RKO (cell line): ENCODE results near the gene GPRC5C.

Experiments used
- DNase-seq: peaks from one replicate; pipeline ENCODE4 v3.0.0-alpha.2; 2016; ENCODE audit warnings: low spot score

GPRC5C gene, protein sequence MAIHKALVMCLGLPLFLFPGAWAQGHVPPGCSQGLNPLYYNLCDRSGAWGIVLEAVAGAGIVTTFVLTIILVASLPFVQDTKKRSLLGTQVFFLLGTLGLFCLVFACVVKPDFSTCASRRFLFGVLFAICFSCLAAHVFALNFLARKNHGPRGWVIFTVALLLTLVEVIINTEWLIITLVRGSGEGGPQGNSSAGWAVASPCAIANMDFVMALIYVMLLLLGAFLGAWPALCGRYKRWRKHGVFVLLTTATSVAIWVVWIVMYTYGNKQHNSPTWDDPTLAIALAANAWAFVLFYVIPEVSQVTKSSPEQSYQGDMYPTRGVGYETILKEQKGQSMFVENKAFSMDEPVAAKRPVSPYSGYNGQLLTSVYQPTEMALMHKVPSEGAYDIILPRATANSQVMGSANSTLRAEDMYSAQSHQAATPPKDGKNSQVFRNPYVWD

DNA sequence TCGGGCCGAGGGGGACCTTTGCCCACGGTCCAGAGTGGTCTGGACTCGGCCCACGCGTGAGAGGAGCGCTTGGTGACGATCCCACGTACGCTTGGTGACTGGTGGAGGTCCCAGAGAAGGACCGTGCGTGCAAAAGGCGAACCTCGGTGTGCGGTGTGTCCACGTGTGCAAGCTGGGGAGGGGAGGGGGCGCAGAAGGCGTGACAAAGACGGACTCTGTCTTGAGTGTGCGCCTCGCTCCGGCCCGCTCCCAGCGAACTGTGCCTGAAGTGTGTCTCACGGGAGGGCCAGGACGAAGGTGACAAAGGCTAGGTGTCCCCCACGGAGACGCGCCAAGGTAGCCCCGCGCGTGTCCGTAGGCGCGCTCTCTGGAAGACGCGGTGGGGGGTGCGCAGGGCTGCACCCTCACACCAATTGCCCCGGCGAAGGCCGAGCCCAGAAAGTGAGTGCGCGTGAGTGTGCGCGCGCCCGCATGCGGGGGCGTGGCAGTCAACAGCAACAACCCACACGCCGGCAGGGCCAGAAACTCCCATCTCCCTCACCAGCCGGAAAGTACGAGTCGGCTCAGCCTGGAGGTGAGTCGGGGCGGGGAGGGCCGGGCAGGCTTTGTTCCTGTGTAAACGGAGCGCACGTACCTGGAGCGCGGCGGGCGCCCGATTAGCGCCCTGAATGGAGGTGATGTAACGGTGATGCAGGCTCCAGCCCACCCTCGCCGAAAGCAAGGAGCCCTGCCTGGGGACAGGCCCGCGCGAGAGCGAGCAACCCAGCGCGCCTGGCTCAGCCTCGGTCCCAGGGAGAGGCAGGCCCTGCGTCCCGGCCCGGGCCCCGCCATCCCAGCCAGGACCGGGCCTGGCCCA is at the start of gene GPRC5C:
GPRC5C (plus strand) TSS at position 521 of the 856 bp plus-strand sequence. CDS start 7,689 bp downstream, outside the sequence.
- peak; percentile 26 for DNase-seq

DNA sequence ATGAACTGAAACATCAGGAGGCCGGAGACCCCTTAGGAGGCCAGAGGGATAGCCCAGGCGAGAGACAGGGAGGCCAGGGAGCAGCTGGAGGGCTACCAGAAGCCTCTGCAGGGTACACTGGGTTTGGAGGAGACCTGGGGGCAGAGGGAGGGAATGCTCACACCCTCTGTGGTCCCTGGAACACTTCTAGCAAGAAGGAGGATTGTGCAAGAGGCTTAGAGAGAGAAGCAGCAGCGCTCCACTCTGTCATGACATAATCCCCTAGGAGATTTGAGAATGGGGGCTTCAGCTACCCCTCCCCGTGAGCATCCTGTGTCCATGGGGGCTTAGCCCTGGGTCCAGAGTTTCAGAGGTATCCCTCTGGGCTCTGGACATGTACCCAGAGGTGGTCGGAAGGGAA is 48.7 kb upstream of the GPRC5C start:
- DNase-seq = no peak

DNA sequence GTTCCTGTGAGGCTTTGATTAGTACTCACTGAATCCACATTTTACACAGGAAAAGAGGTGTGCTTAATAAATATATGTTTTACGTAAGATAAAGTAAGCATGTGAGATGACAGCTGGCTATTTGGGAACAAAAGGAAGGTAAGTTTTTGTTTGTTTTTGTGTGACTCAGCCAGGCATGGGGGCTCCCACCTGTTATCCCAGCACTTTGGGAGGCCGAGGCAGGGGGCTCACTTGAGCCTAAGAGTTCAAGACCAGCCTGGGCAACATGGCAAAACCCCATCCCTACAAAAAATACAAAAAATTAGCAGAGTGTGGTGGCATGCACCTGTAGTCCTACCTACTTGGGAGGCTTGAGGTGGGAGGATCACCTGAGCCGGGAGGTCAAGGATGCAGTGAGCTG is 46.7 kb upstream of the GPRC5C start:
- no peak for DNase-seq

DNA sequence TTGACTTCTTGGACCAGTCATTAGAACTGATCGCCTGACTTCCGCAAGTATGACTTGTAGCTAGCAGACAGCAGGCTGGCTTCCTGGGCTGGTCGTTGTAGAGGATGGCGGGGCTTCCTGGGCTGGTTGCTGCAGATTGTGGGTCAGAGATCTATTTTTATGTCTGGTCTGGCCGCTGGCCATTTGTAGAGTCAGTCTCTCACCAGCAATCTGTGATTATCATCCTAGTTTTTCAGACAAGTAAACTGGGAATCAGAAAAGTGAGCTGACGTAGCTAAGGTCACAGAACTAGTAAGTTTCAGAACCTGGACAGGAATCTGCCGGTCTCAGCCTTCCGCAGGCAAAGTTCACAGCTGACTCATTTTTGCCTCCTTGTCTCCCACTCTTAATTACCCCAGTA is 45.5 kb upstream of the GPRC5C start:
- DNase-seq = no peak

DNA sequence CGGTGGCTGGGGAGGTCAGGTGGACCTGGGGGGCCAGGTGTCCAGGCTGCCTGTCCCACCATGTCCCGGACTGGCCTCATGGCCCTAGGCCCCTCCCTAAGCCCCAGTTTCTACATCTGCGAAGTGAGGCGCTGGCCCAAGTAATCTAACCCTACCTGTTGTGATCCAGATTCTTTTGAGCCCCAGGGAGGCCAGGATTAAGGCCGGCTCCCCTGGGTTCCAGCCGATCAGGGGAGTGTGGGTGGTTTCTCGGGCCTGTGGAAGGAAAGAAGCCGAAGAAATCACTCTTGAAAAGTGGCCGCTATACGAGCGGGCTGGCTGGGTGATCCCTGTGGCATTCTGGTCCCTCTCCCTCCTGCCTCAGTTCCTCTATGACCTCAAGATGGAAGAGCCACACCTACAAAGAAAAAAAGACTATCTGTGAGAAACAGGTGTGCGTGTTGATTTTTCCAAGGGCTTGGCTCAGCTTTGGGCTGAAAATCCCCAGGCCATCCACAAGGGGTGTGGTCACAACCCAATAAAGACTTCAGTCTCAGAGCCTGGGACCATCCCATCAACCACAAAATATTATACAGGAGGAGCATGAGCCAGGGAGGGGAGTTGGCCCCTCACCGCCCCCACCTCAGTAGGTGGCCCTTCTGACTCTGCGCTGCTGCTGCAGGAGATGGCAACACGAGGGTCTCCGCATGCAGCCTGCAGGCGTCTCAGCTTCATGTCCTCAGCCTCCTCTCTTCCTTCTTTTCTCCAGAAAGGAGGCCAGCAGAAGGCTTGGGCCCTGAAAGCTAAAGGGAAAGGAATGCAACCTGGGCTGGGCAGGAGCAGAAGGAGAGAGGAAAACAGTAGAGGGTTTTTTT is 44.3 kb upstream of the GPRC5C start:
- no peak for DNase-seq

DNA sequence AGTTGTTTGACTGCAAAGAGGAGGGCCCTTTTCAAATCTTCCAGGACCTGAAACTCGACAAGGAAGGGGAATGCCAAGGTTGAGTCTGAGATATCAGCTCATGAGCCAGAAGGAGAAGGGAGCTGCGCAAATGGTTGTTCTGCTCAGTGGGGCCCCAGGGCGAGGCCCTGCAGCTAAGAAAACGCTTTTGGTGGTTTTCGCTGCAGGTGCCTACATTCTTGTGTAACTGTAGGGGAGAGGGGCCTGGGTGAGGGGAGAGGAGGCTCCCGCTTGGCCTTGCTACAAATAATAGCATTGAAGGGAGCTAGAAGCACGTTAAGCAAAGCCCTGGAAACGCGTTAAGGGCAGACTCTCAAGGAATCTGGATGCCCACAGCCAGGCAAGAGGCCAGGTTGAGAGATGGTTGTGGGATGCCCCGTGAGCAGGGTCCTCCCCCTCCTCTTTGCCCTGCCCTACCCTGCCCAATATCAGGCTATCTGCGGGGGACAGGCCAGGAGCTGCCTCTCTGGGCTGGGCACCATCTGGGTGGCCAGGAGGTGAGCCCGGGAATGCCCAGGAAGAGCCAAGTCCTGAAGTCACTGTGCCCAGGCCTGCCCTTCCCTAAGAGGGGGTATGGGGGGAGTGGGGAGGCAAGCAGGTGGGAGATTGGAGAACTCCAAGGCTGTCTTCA is 42.7 kb upstream of the GPRC5C start:
- DNase-seq = no peak

DNA sequence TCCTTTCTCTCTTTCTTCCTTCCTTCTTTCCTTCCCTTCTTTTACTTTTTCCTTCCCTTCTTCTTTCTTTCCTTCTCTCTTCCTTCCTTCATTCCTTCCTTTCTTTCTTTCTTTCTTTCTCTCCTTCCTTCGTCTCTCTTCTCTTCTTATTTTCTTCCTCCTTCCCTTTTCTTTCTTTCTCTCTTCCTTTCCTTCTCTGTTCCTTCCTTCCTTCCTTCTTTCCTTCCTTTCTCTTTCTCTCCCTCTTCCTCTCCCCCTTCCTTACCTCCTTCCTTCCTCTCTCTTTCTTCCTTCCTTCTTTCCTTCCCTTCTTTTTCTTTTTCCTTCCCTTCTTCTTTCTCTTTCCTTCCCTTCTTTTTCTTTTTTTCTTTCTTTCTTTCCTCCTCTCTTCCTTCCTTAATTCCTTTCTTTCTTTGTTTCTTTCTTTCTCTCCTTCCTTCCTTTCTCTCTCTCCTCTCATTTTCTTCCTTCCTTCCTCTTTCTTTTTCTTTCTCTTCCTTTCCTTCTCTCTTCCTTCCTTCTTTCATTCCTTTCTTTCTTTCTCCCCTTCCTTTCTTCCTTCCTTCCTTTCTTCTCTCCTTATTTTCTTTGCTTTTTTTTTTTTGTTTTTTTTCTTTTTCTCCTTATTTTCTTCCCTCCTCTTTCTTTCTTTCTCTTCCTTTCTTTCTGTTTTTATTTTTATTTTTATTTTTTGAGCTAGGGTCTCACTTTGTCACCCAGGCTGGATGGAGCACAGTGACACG is 41.8 kb upstream of the GPRC5C start:
- no peak for DNase-seq

DNA sequence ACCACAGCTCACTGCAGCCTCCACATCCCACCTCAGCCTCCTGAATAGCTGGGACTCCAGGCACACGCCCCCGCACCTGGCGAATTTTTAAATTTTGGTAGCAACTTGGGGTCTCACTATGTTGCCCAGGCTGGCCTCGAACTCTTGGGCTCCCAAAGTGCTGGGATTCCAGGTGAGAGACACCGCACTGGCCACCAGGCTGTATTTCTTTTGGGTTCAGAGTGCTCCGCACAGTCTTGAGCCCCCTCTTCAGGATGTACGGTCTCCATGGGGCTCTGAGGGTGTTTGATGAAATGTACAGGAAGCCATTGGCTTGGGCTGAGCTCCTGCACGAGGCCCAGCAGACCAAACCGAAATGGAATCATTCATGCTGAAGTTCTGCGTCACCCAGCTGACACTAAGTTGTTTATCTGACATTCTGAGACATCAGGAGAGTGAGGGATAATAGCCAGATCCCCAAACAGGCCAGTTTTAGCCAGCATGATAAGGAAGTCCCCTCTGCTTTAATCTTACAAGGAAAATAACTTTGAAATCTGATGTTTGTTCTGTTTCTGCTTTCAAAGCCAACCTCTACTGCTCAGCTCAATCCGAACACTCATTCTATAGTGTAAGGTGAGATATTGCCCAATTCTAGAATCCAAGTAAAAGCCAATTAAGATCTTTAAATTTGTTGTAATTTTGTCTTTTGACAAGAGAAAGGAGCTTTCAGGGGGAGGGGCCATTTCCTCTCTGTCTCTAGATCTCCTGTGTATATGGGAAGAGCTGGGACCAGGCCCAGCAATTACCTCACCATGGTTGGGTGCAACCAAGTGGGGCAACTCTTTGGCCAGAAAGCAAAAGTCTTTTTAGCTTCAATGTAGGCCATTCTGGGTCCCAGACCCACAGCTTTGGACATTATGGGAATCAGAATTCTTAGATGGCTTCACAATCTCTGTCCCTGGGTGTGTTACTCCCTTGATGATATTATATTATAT is 40.9 kb upstream of the GPRC5C start:
- no peak for DNase-seq

DNA sequence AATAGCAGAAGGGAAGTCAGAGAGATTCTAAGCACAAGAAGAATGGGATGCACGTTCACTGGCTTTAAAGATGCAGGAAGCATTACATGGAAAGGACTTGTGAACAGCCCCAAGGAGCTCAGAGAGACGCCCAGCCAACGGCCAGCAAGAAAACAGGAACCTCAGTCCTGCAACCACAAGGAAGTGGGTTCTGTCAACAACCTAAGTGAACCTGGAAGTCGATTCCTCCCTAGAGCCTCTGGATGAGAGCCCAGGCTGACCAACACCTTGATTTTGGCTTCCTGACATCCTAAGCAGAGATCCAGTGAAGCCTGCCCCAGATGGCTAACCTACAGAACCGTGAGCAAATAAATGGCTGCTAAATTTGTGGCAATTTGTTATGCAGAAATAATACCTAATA is 40.1 kb upstream of the GPRC5C start:
- DNase-seq = no peak

DNA sequence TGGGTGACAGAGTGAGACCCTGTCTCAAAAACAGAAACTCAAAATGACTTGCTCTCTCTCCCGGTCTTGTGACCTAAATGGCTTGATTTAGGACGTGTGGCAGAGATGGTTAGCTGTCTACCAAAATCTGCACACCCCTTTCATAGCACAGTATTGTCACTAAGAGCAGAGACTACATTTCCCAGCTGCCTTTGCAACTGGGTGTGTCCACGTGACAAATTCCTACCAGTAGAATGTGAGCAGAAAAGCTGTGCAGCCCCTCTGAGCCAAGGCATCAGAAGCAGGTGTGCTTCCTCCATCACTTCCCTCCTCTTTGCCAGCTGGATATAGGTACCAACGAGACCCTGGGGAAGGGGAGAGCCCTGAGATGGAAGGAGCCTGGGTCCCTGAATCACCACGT is 39.0 kb upstream of the GPRC5C start:
- DNase-seq = no peak

DNA sequence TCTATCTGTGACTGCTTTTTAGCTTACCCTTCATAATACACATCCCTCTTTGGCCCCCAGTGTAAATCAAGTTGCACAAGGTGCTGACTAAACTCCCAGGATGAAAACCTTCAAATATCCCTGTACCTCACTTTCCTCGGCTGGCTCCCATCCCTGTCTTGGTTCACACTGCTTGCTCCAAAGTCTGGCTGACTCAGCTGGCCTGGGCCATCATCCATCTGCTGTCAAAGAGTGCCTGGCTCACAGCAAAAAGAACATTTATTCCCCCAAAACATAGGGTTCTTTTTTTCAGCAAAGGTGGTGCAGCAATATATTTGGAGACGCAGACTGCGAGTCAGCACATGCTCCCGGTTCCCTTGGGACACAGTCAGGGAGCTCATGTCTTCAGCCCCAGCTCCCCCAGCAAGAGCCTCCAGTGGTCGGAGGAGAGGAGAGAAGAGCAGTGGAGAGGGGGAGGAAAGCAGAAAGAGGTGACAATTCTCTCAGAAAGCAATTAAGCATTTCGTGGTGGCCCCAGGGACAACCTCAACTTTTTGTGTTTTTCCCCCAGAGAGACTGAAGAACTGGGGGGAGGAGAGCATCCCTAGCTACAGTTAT is 38.4 kb upstream of the GPRC5C start:
- DNase-seq = no peak

DNA sequence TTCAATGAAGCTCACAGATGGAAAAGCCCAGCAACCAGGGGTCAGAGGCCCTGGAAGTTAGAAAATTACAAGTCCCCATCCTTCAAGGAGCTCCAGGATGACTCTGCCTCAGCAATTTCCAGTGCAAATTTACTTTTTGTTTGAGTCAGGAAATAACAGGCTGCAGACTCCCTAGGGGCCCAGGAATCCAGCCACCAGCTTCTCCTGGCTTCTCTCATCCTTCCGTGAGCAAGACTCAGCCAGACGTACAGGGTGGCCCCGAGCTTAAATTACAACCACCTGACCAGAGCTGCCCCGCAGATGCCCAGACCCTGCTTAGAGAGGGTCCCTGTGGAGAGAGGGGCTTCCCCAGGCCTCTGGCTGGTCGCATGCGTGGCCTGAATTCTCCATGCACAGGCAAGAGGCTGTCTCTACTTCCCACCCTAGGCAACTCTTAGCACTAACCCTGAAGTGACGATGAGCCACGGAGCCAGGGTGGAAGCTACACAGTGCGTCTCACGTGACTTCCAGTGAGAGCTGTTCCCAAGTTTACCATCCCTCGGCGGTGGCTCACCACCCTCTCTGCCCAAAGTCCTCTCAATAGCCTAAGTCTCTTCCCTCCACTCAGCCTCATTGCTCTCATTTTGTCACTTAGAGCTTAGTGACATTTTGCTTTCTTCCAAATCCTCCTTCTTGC is 37.5 kb upstream of the GPRC5C start:
- DNase-seq = no peak

DNA sequence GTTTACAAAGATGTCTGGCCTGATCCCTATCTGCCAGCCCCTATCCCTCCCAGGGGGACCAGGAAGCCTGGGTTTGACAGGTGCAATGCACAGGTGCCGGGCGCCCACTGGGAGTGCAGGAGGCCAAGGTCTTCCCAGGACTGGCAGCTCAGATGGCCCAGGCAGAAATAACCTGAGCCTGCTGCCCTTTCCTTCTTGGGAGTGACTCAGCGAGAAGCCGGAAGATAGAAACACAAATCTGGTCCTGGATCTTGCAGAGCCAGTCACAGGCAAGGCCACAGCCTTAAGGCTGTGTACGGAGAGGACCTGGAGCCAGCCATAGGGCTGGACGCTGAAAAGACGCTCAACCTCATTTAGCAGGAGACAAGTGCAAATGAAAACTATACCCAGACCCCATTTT is 36.9 kb upstream of the GPRC5C start:
- no peak for DNase-seq

DNA sequence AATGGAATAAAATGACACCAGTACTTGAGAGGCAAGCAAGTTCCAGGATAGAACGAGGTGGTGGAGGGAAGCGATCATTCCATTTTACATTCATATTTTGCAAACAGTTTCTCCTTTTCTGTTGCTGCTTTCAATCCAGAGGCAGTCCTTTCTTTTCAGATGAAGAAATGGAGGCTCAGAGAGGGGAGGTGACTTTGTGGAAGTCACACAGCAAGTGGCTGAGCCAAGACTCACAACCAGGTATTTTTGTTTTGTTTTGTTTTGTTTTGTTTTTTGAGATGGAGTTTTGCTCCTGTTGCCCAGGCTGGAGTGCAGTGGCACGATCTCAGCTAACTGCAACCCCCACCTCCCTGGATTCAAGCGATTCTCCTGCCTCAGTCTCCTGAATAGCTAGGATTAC is 35.3 kb upstream of the GPRC5C start:
- DNase-seq = no peak

DNA sequence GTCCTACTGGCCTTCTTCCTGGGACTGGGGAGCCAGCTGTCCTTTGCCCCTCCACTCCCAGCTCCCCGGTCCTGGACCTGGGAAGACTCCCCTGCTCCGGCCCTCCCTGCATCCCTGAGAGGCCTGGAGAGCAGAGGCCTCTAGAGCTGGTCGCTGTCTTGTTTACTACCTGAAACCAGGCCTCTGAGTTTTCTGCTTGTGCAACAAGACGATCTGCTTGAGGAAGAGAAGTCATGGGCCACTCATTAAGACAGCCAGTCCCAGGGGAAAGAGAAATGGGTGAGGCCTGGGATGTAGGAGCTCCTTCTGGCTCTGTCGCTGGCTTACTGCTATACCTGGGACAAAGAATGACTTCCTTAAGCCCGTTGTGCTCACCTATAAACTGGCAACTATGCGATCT is 29.8 kb upstream of the GPRC5C start:
- no peak for DNase-seq

DNA sequence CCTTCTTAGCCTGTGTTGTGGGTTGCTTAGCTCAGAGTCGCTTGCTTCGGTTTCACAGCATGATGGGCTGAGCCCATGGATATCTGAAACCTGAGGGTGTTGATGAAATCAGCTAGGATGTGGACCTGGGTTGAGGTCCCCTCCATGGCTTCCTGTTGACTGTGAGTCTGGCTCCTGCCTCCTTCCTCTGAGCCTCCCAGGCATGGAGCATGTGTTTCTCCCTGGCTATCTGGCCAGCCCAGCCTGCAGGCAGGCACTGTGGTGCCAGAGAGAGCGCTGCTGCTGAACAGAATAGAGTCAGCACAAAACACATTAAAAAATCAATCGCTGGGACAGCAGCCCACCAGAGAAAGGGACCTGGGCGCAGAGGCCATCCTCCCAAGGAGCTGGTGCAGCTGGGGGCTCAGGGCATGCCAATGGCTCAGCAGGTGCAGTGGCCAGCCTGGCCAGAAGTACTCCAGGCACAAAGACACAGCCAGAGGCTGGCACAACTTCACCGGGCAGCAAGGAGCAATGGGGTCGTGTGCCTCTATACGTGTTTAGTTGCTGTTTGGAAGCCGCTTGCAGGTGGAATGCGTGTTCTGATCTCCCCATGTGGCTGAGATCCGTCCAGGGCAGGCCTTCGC is 28.3 kb upstream of the GPRC5C start:
- no peak for DNase-seq

DNA sequence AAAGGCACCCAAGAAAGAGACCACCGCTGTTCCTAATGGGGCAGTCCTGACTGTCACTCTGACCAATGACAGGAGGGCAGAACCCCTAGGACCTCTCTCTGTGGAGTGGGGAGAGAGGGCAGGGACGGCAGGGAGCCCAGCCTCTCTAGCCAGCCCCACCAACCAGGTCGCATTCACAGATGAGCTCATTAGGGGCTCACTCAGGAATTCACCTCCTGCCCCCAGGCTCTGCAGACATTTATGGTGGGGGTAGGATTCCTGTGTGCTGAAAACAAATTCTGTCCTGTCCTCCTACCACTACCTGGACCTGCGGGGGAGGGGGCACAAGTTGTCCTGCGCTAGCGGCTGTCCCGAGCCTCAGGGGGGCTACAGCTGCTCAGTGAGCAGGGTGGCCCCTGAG is 27.7 kb upstream of the GPRC5C start:
- no peak for DNase-seq

DNA sequence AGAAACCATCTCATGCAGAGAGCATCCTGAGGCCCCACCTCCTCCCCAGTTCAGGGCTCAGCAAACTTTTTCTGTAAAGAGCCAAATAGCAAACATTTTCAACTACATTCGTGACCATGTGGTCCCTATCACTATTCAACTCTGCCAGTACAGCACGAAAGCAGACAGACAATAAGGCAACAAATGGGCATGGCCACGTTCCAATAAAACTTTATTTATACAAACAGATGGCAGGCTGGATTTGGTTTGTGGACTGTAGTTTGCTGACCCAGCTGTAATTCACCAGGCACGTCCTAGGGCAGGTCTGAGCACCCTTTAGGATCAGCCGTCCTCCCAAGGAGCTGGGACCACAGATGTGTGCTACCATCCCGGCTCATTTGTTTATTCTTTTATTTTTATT is 27.1 kb upstream of the GPRC5C start:
- DNase-seq = no peak
